ENCODE results near the gene CDRT4.

DNA sequence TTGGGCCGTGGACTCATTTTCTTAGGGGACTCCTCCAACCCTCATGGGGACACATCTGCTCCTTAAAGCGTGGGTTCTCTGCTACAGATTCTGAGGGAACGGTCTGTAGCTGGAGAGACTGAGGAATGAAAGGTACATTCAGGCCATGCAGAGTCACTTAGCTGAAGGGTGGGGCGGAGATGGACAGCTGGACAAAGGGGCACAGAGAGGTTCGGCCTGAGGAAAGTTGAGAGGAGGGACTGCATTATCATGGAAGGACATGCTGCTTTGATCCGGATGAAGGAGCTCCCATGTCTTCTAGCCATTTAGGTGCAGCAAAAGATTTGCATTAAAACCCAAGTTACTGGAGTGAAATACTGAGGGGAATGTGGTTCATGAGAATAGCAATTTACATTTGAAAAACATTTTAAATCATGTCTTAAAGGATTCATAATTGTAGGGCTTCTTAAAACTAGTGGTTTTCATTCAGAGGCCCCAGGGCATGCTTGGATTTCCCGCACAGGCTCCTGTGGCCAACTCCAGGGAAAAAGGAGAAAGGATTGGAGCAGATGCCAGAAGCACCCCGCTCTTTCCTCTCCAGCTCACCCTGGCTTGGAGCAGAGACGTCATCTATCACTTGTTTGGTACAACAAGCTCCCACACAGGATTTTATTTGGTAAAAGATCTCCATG is 54.2 kb downstream of the CDRT4 start:
- TF ChIP-seq POLR2AphosphoS5 (IDR thresholded peaks at IDR 0.05; ENCODE audit: low read depth, low read length) (no peak), SIN3A (IDR thresholded peaks at IDR 0.05; ENCODE audit: borderline replicate concordance, insufficient read depth, low read length) (no peak), TAF1 (IDR thresholded peaks at IDR 0.05; ENCODE audit: borderline replicate concordance, insufficient read depth, low read length) (no peak)
- TF ChIP-seq, protein P1, sequence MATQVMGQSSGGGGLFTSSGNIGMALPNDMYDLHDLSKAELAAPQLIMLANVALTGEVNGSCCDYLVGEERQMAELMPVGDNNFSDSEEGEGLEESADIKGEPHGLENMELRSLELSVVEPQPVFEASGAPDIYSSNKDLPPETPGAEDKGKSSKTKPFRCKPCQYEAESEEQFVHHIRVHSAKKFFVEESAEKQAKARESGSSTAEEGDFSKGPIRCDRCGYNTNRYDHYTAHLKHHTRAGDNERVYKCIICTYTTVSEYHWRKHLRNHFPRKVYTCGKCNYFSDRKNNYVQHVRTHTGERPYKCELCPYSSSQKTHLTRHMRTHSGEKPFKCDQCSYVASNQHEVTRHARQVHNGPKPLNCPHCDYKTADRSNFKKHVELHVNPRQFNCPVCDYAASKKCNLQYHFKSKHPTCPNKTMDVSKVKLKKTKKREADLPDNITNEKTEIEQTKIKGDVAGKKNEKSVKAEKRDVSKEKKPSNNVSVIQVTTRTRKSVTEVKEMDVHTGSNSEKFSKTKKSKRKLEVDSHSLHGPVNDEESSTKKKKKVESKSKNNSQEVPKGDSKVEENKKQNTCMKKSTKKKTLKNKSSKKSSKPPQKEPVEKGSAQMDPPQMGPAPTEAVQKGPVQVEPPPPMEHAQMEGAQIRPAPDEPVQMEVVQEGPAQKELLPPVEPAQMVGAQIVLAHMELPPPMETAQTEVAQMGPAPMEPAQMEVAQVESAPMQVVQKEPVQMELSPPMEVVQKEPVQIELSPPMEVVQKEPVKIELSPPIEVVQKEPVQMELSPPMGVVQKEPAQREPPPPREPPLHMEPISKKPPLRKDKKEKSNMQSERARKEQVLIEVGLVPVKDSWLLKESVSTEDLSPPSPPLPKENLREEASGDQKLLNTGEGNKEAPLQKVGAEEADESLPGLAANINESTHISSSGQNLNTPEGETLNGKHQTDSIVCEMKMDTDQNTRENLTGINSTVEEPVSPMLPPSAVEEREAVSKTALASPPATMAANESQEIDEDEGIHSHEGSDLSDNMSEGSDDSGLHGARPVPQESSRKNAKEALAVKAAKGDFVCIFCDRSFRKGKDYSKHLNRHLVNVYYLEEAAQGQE (IDR thresholded peaks at IDR 0.05; ENCODE audit: insufficient read depth in 1 of 2, low read depth in 2 of 2, low read length in 2 of 2) = no peak

Measured in PFSK-1 (cell line).